Uterus (tissue), 4 donors: ENCODE results near the gene SPDYC. TPM values are rescaled to one million over a fixed set of nuclear protein-coding genes. Genes with fewer than 3 reads are reported as not detected.

Experiments
- DNase-seq, 2 donors: peaks; one replicate each; pipeline ENCODE4 v3.0.0-alpha.2; 2019 to 2020
- H3K27ac ChIP-seq, 2 donors: fragments of 200-600 bp; sonication (generic); 1 replicate in 1 of 2; 2 replicates in 1 of 2; pipeline ENCODE4 v1.5.1; 2016 to 2018
- H3K27me3 ChIP-seq, 2 donors: fragments of 200-600 bp; sonication (generic); one replicate each; pipeline ENCODE4 v1.5.1; 2018 to 2019; ENCODE audit warnings: control low read depth in 1 of 2
- H3K36me3 ChIP-seq, 2 donors: fragments of 200-600 bp; sonication (generic); one replicate each; pipeline ENCODE4 v1.5.1; 2019; ENCODE audit warnings: control low read depth in 1 of 2
- H3K4me1 ChIP-seq, 2 donors: fragments of 200-600 bp; sonication (generic); one replicate each; pipeline ENCODE4 v1.5.1; 2018 to 2019; ENCODE audit warnings: control low read depth in 1 of 2
- H3K4me3 ChIP-seq, 2 donors: fragments of 200-600 bp; sonication (generic); 1 replicate in 1 of 2; 2 replicates in 1 of 2; pipeline ENCODE4 v1.5.1; 2018 to 2019; ENCODE audit warnings: mild to moderate bottlenecking in 1 of 2
- H3K9me3 ChIP-seq, 2 donors: fragments of 200-600 bp; sonication (generic); one replicate each; pipeline ENCODE4 v1.5.1; 2019; ENCODE audit warnings: control low read depth in 1 of 2
- CTCF ChIP-seq, 4 experiments: fragments of 200-600 bp in 2 of 4; fragments of 450-650 bp in 2 of 4; sonication (generic) in 2 of 4; IDR thresholded peaks; one replicate each; pipeline ENCODE4 v1.5.1; 2016 to 2019; ENCODE audit warnings: antibody characterized with exemption in 4 of 4, mild to moderate bottlenecking in 2 of 4, moderate library complexity in 1 of 4
- POLR2A ChIP-seq, 2 donors: fragments of 450-650 bp; IDR thresholded peaks; one replicate each; pipeline ENCODE4 v1.6.1; 2016; ENCODE audit warnings: antibody characterized with exemption in 2 of 2, mild to moderate bottlenecking in 1 of 2, moderate library complexity in 1 of 2
- intact Hi-C: fragments of 100-400 bp; cut with DNase I; formaldehyde crosslinking; loops from one replicate; pipeline ENCODE4 v1.15.1; 2023; ENCODE audit warnings: low total_unique reads
- total RNA-seq, 4 donors: library from RNA; depleted of rRNA in 3 of 4; stranded (reverse); fragments of >200 nt in 3 of 4; gene quantifications; one replicate each; pipeline versions ENCODE4 v1.1.0 to v1.2.4, GENCODE V29; 2014 to 2023
- donor health status: DM: yes; HTN: yes; CAD: no.

Gene SPDYC
- total RNA-seq, 4 donors from 2014 or later: not detected

GRCh38 chr11:65186701-65187100 lies 16.7 kb downstream of the SPDYC start:
- intact Hi-C loops: no loop called here
- no peak for DNase-seq
- Histone ChIP-seq H3K27me3 (no peaks in the 10 kb centered on the region), H3K4me3 (no peak overlapping the region), H3K36me3 (no peaks in the 10 kb centered on the region), H3K9me3 (no peaks in the 10 kb centered on the region), H3K4me1 (peaks cover 0 to 11% of the 10 kb centered on the region in 2 donors), H3K27ac (no peak overlapping the region)
- no peak for TF ChIP-seq POLR2A (IDR thresholded peaks at IDR 0.05)
- TF ChIP-seq CTCF (IDR thresholded peaks at IDR 0.05): no peak

GRCh38 chr11:65187146-65187675 lies 17.2 kb downstream of the SPDYC start:
- Histone ChIP-seq H3K4me1 (peaks cover 0 to 11% of the 10 kb centered on the region in 2 donors), H3K36me3 (no peaks in the 10 kb centered on the region), H3K27ac (no peak overlapping the region), H3K4me3 (no peak overlapping the region), H3K9me3 (no peaks in the 10 kb centered on the region), H3K27me3 (no peaks in the 10 kb centered on the region)
- TF ChIP-seq POLR2A (IDR thresholded peaks at IDR 0.05) (no peak), CTCF (IDR thresholded peaks at IDR 0.05) (no peak)
- intact Hi-C loops: no loop called here
- DNase-seq: no peak

GRCh38 chr11:65187971-65188461 lies 18.0 kb downstream of the SPDYC start:
- no peaks in the 10 kb centered on the region for H3K36me3 ChIP-seq
- no peak overlapping the region for H3K4me3 ChIP-seq
- intact Hi-C loops: no loop called here
- DNase-seq: no peak
- TF ChIP-seq CTCF (IDR thresholded peaks at IDR 0.05) (no peak), POLR2A (IDR thresholded peaks at IDR 0.05) (no peak)
- no peak overlapping the region for H3K27ac ChIP-seq
- no peaks in the 10 kb centered on the region for H3K27me3 ChIP-seq
- H3K4me1 ChIP-seq: peaks cover 0 to 5% of the 10 kb centered on the region in 2 donors
- no peaks in the 10 kb centered on the region for H3K9me3 ChIP-seq

- no peak for TF ChIP-seq CTCF (IDR thresholded peaks at IDR 0.05)
- no peak overlapping the region for H3K4me3 ChIP-seq
- no peaks in the 10 kb centered on the region for H3K36me3 ChIP-seq
- H3K27me3 ChIP-seq: no peaks in the 10 kb centered on the region
- no peaks in the 10 kb centered on the region for H3K4me1 ChIP-seq
- no peak overlapping the region for H3K27ac ChIP-seq
- no peak for DNase-seq
- H3K9me3 ChIP-seq: no peaks in the 10 kb centered on the region
- intact Hi-C loops: no loop called here
These were observed 18.5 kb downstream of the SPDYC start for GRCh38 chr11:65188486-65188885.

- Histone ChIP-seq H3K27me3 (no peaks in the 10 kb centered on the region), H3K4me3 (no peak overlapping the region), H3K27ac (no peak overlapping the region), H3K36me3 (no peaks in the 10 kb centered on the region), H3K4me1 (no peaks in the 10 kb centered on the region), H3K9me3 (no peaks in the 10 kb centered on the region)
- intact Hi-C loops: no loop called here
- DNase-seq: no peak
- no peak for TF ChIP-seq POLR2A (IDR thresholded peaks at IDR 0.05)
- TF ChIP-seq CTCF (IDR thresholded peaks at IDR 0.05): no peak
These were observed 19.2 kb downstream of the SPDYC start for GRCh38 chr11:65189191-65189590.
